Tibial artery (tissue), 4 donors: ENCODE results near the gene SERINC2.
A peak's percentile ranks its signal among the peaks of the same experiment; 100 is the strongest.

Experiments used
- DNase-seq, 2 donors: peaks; one replicate each; pipeline ENCODE4 v3.0.0-alpha.2; 2019
- H3K27ac ChIP-seq, 2 donors: fragments of 200-600 bp; sonication (generic) in 1 of 2; 1 replicate in 1 of 2; 2 replicates in 1 of 2; pipeline ENCODE4 v1.5.1; 2018 to 2019; ENCODE audit warnings: mild to moderate bottlenecking in 1 of 2
- H3K27me3 ChIP-seq, 2 donors: fragments of 200-600 bp; sonication (generic) in 1 of 2; one replicate each; pipeline versions ENCODE4 v1.5.1 to v1.6.0; 2016 to 2019
- H3K36me3 ChIP-seq, 3 donors: fragments of 200-600 bp; sonication (generic) in 2 of 3; one replicate each; pipeline ENCODE4 v1.5.1; 2016 to 2019; ENCODE audit warnings: mild to moderate bottlenecking in 2 of 3
- H3K4me1 ChIP-seq, 4 donors: fragments of 200-600 bp; sonication (generic) in 2 of 4; 1 replicate in 3 of 4; 2 replicates in 1 of 4; pipeline ENCODE4 v1.5.1; 2016 to 2019
- H3K4me3 ChIP-seq, 2 donors: fragments of 200-600 bp; sonication (generic) in 1 of 2; 1 replicate in 1 of 2; 2 replicates in 1 of 2; pipeline ENCODE4 v1.5.1; 2018 to 2019; ENCODE audit warnings: mild to moderate bottlenecking in 2 of 2
- H3K9me3 ChIP-seq, 3 donors: fragments of 200-600 bp; sonication (generic) in 1 of 3; one replicate each; pipeline ENCODE4 v1.5.1; 2016 to 2019
- CTCF ChIP-seq, 2 experiments: fragments of 200-600 bp in 1 of 2; fragments of 450-650 bp in 1 of 2; IDR thresholded peaks; one replicate each; pipeline ENCODE4 v1.5.1; 2017 to 2019; ENCODE audit warnings: antibody characterized with exemption in 2 of 2, mild to moderate bottlenecking in 1 of 2, moderate library complexity in 1 of 2
- intact Hi-C: fragments of 100-400 bp; cut with DNase I; formaldehyde crosslinking; loops from one replicate; pipeline ENCODE4 v1.15.0; 2023; ENCODE audit warnings: low total_unique reads

SERINC2 gene

DNA sequence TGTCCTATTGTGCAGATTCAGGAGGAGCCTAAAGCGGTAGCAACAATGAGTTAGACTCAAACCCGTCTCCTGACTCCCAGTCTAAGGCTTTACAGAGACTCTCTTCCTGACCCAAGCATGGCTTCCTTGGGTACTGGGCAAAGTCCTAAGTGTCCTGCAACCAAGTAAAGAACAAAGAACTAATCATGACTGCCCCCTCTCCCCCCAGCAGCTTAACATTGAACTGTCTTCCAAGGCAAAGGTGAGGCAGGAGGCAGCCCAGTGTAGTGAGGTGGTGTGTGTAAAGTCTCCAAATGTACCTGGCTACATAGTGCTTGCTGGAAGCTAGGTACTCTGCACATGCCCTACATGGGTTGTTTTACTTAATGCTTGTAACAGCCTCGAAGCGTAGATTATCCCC is 42.4 kb upstream of the SERINC2 start:
- Histone ChIP-seq H3K27me3 (no peaks in the 10 kb centered on the region), H3K27ac (peak overlapping the region; percentile 81 to 92), H3K4me3 (peak overlapping the region; percentile 56), H3K4me1 (peaks cover 6 to 80% (median 55%) of the 10 kb centered on the region in 4 donors), H3K9me3 (no peaks in the 10 kb centered on the region), H3K36me3 (peaks cover under 1 to 22% (median 20%) of the 10 kb centered on the region in 3 donors)
- intact Hi-C loops, result no loop called here
- no peak for TF ChIP-seq CTCF (IDR thresholded peaks at IDR 0.05)
- DNase-seq, result no peak

DNA sequence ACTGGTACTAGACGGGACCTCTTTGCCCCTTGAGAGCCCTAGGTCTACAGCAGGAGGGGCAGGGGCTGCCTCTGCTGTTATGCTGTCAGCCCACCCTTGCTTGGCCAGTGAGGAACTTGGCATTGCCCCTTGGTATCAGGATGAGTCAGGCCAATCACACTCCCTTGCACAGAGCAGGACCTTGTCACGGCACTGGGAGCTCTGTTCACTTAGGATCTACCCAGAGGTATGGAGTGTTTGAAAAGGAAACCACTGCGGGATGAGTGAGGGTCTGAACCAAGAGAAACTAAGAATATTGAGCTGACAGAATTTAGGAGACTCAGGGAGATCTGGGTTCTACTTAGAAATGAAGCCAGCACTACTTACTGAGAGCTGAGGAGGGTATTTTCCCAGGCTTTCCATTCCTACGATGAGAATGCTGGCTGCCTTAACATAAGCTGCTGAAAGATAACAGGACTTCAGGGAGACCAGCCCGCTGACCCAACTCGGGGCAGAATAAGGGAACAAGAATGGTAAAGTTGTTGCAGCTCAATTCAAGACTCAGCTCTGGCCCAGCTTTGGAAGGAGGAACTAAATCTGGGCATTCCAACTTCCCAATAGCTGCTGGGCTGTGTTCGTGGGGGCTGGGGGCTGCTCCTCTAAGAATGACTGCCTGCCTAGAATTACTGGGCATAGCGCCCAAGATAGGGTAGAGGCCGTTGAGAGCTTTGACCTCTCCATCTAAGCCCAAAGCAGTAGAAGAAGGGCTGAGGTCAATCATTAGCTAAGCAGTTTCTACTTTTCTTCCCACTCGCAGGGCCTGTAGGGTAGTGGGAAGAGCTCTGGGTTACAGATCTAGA is 41.7 kb upstream of the SERINC2 start:
- Histone ChIP-seq H3K27me3 (no peaks in the 10 kb centered on the region), H3K4me1 (peaks cover 6 to 80% (median 55%) of the 10 kb centered on the region in 4 donors), H3K27ac (peak overlapping the region; percentile 81 to 92), H3K4me3 (peak overlapping the region; percentile 56), H3K9me3 (no peaks in the 10 kb centered on the region), H3K36me3 (peaks cover 0 to 17% (median 12%) of the 10 kb centered on the region in 3 donors)
- intact Hi-C loops, result no loop called here
- TF ChIP-seq CTCF (IDR thresholded peaks at IDR 0.05), result no peak
- peak in 1 of 2 donors; percentile 22 for DNase-seq

DNA sequence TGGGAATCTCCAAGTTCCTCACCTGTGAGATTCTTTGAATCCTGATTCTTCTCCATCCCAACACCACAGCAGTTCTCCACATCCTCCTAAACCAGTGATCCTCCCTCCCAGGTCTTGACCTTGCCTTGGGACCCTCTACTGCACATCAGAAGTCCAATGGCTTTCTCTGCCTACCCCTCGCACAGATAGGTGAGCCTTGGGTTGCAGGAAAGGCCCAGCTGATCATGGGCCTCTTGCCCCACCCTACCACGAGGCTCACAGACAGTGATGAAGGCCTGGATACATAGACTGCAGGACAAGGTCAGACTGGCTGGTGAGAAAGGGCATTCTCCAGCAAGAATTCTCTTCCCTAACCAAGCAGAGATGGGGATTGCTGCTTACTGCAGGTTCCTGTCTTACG is 41.0 kb upstream of the SERINC2 start:
- no peak for DNase-seq
- peaks cover 6 to 80% (median 55%) of the 10 kb centered on the region in 4 donors for H3K4me1 ChIP-seq
- H3K4me3 ChIP-seq, result peak overlapping the region; percentile 56

DNA sequence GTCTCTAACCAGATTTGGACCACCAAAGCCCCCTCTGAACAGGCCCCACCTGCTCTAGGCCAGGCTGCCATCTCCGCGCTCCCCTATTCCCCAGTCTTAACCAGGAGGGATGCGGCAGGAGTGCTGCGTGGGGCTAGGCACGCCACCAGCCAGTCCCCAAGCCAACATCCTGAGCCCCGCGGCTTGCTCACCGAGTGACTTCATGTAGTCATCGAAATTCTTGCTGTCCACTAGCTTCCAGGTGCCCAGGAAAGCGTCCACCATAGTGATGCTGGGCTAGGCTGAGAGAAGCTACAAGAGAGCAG is 40.3 kb upstream of the SERINC2 start:
- no peaks in the 10 kb centered on the region for H3K27me3 ChIP-seq
- DNase-seq, result no peak
- H3K36me3 ChIP-seq, result peaks cover 0 to 4% (median 0%) of the 10 kb centered on the region in 3 donors
- peak overlapping the region; percentile 56 for H3K4me3 ChIP-seq
- H3K27ac ChIP-seq, result peak overlapping the region; percentile 81 to 92
- intact Hi-C loops, result no loop called here
- H3K9me3 ChIP-seq, result no peaks in the 10 kb centered on the region
- peaks cover 6 to 76% (median 55%) of the 10 kb centered on the region in 4 donors for H3K4me1 ChIP-seq
- no peak for TF ChIP-seq CTCF (IDR thresholded peaks at IDR 0.05)

More for the DNA sequence above, 41.0 kb upstream of the SERINC2 start:
- TF ChIP-seq CTCF (IDR thresholded peaks at IDR 0.05), result no peak
- H3K9me3 ChIP-seq, result no peaks in the 10 kb centered on the region
- no peaks in the 10 kb centered on the region for H3K27me3 ChIP-seq
- intact Hi-C loops, result no loop called here
- peak overlapping the region; percentile 81 to 92 for H3K27ac ChIP-seq
- H3K36me3 ChIP-seq, result peaks cover 0 to 10% (median 5%) of the 10 kb centered on the region in 3 donors

DNA sequence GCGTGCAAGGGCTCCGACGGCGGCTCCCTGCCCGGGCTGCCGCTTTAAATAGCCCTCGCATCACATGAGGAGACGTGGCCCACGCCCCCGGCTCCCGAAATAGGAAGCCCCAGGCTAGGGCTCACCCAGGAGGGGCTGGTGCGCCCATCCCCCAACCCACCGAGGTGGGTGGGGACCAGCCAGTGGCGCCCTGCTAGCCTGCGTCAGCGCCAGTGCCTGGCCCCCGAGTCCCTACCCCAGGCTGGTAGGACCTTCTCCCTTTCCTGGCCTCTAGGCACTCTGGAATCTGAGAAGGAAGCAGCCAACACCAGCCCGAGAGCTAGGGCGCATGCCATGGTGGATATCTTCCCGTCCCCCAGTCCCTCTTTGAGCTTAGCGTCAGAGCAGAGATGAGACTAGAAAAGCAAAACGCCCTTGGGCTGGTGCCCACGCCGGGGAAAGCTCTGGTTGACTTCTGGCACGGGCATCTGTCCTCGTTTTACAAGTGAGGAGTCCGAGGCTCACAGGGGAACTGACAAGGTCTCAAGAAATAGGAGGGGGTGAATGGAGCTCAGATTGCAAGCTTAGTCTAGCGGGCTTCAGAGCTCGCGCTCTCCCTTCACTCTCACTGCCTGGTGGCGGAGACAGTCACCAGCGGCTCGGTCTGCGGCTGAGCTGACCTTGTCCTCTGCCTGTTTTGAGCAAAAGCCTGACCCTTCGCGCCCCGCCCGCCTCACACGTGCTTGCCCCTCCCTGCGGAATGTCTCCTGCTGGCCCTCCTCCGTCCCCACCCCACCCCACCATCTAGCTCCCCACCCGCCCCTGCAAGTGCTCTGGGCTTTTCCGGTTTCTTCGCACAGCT is 39.7 kb upstream of the SERINC2 start, which contains the start of gene FABP3:
Gene FABP3, minus strand, starts transcription at position 21 of the 841 bp plus-strand sequence. CDS start 62 bp downstream, outside the sequence.
- H3K9me3 ChIP-seq, result no peaks in the 10 kb centered on the region
- peak; percentile 80 to 93 for DNase-seq
- peak within 1 kb of the TSS; percentile 56 for H3K4me3 ChIP-seq
- intact Hi-C loops, result no loop called here
- H3K36me3 ChIP-seq, result no peaks in the 10 kb centered on the region
- H3K27me3 ChIP-seq, result no peaks in the 10 kb centered on the region
- H3K27ac ChIP-seq, result peak within 1 kb of the TSS; percentile 81 to 92
- TF ChIP-seq CTCF (IDR thresholded peaks at IDR 0.05), result peak in 1 of 2 experiments; percentile 11
- peaks cover 6 to 71% (median 53%) of the 10 kb centered on the region in 4 donors for H3K4me1 ChIP-seq
